GM12865 (cell line): ENCODE results near the gene LRRIQ4.

Experiments
- DNase-seq: peaks from one replicate; pipeline ENCODE4 v3.0.0; 2010; ENCODE audit warnings: low read depth
- H3K4me3 ChIP-seq: 2 replicates; pipeline ENCODE4 v1.5.1; 2011; ENCODE audit warnings: mild to moderate bottlenecking, low read depth, low read length, control low read depth
- TF ChIP-seq, protein P1 (sequence below): IDR thresholded peaks from 2 replicates; pipeline ENCODE4 v1.5.1; 2011; ENCODE audit warnings: low read length, control low read depth, low read depth, inconsistent platforms; ENCODE audit not compliant: insufficient read depth; ENCODE audit errors: missing control alignments

The LRRIQ4 gene

DNA sequence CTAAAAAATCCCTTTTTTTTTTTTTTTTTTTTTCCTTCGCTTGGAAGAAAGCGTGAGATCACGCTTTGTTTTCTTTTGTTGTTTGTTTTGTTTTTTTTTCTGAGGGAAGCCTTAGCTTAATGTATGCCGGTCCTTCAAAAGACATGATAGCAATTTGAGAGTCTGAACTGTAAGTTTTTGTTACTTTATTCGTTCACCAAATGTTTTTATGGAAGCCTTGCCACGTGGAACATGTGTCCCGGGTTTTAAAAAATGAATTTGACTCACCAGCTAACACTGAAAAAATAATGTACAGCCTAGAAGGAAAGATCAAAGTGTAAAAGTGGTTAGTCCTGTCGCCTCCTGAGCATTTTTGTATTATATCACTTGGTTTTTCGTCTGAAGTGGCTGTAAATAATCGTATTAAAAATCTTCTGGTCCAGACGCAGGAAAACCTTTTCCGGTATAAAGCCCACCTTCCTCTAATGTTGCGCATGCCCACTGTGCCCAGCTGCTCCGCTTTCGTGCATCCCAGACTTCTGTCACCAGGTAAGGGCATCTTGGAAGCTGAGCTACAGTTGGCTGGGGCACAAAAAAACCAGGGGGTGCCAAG, 40.3 kb upstream of the LRRIQ4 start:
- H3K4me3 ChIP-seq = peak overlapping the region; percentile 80
- DNase-seq = peak; percentile 84
- TF ChIP-seq, protein P1, sequence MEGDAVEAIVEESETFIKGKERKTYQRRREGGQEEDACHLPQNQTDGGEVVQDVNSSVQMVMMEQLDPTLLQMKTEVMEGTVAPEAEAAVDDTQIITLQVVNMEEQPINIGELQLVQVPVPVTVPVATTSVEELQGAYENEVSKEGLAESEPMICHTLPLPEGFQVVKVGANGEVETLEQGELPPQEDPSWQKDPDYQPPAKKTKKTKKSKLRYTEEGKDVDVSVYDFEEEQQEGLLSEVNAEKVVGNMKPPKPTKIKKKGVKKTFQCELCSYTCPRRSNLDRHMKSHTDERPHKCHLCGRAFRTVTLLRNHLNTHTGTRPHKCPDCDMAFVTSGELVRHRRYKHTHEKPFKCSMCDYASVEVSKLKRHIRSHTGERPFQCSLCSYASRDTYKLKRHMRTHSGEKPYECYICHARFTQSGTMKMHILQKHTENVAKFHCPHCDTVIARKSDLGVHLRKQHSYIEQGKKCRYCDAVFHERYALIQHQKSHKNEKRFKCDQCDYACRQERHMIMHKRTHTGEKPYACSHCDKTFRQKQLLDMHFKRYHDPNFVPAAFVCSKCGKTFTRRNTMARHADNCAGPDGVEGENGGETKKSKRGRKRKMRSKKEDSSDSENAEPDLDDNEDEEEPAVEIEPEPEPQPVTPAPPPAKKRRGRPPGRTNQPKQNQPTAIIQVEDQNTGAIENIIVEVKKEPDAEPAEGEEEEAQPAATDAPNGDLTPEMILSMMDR = no peak

DNA sequence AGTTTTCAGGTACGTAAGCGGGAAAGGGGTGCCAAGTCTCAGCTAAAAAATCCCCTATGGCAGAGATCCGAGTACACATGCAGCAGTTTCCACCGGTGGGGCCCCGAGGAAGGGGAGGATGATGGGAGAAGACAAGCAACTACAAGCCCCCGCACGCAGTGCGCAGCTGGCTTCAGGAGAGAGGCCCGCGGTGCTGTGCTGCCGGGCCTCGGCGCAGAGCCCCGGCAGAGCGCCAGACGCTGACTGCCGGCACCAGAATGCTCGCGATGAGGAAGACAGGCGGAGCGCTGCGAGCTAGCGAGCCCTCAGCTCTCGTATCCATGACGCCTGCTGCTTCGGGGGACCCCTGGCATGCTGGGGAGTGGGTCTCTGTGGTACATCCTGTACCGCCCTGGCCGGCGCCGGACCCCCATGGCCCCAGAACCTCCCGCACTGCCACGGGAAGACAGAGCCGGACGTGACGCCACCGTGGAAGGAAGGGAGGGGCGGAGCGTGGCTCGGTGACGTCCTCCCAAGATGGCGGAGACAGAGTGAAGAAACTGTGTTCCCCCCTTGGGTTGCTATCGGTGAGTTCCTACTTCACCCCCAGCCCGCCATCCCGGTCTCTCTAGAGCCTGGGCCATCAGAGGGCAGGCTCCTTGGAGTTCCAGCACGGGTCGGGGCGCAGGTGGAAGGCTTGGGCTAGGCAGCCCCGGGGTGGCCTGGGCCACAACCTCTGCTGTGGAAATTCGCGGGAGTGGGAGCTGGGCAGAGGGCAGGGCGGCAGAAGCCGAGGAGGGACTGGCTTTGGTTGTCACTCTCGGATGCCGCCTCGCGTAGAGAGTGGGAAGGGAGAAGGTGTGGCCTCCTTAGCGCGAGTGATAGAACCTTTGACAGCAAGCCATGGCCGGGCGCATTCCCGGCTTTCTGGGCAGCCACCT, 39.5 kb upstream of the LRRIQ4 start, which contains the start of gene MYNN:
MYNN (plus strand) TSS at position 500 of the 920 bp plus-strand sequence. CDS start 900 bp downstream, outside the sequence.
- H3K4me3 ChIP-seq = peak within 1 kb of the TSS; percentile 80
- DNase-seq = peak; percentile 95
- TF ChIP-seq, protein P1 = no peak

DNA sequence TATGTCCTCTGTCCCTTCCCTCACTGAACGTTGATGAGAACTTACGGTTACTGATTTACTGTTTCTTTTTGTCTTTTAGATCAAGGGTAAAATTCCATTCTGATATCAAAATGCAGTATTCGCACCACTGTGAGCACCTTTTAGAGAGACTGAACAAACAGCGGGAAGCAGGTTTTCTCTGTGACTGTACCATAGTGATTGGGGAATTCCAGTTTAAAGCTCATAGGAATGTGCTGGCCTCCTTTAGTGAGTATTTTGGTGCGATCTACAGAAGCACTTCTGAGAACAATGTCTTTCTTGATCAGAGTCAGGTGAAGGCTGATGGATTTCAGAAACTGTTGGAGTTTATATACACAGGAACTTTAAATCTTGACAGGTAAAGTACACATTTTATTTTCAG, 38.5 kb upstream of the LRRIQ4 start:
- TF ChIP-seq, protein P1 = no peak
- peak overlapping the region; percentile 80 for H3K4me3 ChIP-seq
- no peak for DNase-seq

DNA sequence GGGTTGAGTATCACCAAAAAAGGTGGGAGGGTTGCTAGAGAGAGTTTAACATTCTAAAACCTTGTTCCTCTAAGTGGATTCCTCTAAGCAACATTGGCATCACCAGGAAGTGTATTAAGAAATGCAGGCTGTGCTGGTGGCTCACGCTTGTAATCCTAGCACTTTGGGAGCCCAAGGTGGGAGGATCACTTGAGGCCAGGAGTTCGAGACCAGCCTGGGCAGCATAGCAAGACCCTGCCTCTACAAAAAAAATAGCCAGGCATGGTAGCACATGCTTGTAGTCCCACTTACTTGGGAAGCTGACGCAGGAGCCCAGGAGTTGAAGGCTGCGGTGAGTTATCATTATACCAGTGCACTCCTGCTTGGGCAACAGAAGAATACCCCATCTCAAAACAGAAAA, 34.8 kb upstream of the LRRIQ4 start:
- no peak overlapping the region for H3K4me3 ChIP-seq
- TF ChIP-seq, protein P1 = no peak

DNA sequence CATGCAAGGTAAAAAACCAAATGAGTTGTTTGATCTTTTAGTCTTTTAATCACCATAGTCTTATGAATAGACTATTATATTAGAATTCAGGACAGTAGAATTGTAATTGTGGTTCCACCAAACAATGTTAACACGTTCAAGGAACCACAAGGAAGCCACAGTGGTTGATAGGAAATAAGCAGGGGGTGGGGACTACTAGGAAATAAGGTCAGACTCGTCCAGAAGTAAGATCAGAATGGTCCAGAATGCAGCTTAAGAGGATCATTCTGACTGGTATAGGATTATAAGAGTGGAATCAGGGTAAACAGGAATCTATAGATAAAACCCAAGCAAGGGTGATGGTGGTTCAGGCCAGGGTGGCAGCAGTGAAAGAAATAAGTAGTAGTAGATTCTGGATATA, 31.9 kb upstream of the LRRIQ4 start:
- TF ChIP-seq, protein P1 = no peak
- no peak overlapping the region for H3K4me3 ChIP-seq
- no peak for DNase-seq

More for the DNA sequence above, 34.8 kb upstream of the LRRIQ4 start:
- no peak for DNase-seq

DNA sequence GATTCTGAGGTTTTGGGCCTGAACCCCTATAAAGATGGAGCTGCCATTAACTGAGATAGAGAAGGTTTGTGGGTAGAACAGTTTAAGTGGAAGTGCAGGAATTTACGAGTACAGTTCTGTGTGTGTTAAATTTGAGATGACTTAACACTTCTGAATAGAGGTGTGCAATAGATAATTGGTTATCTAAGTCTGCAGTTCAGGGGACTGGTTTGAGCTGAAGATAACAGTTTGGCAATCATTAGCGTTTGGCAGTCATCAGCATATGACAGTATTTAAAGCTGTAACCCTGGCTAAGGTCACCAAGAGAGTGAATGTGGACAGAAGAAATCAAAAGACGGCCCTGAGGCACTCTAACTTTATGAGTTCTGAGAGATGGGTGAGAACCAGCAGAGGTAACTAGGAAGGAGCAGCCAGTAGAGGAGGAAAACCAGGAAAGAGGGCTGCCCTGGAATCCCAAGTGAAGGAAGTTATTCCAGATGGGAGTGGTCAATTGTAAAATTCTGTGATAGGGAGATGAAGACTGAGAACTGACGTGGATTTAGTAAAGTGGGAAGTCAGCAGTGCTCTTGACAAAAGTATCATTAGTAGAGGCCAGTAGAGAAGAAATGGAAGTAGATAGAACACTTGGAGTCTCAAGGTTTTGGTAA, 31.3 kb upstream of the LRRIQ4 start:
- no peak for DNase-seq
- H3K4me3 ChIP-seq = no peak overlapping the region
- TF ChIP-seq, protein P1 = no peak
